GM21737 (cell line): Measurements from ENCODE around the gene CDK16.

Source experiments
- ATAC-seq: cut with Tn5 transposase; IDR thresholded peaks from one replicate; pipeline ENCODE4 v1.9.1; 2021; ENCODE audit warnings: mild to moderate bottlenecking, moderate library complexity; ENCODE audit not compliant: unreplicated experiment

The CDK16 gene

GRCh38 chrX:47218280-47218919 lies at the start of gene CDK16:
TSS of gene CDK16 (plus strand) at chrX:47218681. CDS start at chrX:47223558, 4,877 bp downstream.
- peak; percentile 41 for ATAC-seq

- ATAC-seq, result no peak
Measured at GRCh38 chrX:47169273-47169672, 49.2 kb upstream of the CDK16 start.

DNA sequence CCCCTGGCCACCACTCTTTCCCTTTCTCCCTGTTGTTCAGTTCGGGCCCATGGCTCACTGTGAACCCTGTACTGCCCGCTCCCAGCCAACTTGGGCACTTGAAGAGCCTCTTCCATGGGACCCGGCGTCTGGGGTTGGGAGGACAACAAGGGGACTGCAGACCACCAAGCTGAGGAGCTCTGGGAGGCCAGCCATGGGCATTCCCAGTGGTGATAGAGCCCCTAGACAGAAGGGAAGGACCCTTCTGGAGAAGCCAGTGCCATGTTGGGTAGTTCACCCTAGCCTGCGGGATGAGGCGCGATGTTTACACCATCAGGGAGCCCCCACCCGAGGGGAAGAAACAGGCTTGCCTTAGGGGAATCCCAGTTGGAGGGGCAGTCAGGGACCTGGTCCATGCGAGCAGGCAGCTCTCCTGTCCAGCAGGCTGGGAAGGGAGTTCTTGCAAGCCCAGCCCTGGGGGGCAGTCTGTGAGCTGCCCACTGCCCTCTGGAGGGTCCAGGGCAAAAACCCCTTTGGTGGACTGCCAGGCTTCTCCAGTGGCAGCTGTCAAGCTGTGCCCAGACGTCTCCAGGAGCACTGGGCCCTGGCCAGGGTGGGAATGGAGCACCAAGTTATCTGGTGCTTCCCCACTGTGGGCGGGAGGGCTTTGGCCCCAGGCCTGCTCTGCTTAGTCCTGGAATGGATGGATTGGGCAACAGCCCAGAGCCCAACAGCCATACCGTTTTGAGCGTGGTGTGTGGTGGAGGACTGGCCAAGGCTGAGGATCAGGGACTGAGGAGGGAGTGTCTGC lies 48.6 kb upstream of the CDK16 start:
- no peak for ATAC-seq

DNA sequence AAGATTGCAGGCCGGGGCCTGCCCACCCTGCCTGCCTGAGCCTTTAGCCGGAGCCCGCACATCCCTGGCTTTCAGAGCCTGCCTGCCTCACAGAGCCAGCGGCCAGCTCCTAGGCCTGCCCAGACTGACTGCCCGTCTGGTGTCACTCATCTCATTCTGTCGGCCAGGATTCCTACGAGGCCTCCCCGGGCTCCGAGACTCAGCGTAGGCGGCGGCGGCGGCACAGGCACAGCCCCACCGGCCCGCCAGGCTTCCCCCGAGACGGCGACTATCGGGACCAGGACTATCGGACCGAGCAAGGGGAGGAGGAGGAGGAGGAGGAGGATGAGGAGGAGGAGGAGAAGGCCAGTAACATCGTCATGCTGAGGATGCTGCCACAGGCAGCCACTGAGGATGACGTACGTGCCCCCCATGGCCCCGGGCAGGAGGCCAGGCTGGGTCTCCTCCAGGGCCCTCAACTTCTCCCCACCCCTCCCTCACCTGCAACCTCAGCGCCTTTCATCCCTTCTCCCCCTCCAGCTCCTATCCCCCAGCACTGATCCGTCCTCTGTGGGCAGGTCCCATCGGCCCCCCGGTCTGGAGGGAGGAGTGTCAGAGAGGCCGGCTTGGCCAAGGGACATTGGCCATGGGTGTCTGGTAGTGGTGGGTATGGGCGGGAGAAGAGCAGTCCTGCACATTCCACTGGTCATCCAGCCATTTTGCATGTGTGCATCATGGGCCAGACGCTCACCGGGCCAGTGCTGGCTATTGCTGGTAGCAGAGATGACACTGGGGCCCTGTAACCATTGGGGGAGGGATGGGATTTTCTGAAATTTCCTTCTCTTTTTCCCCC lies 47.4 kb upstream of the CDK16 start:
- ATAC-seq, result no peak

GRCh38 chrX:47171996-47172395 lies 46.5 kb upstream of the CDK16 start:
- no peak for ATAC-seq

- ATAC-seq, result no peak
Measured at GRCh38 chrX:47172549-47172948, 45.9 kb upstream of the CDK16 start.

GRCh38 chrX:47172971-47173792 lies 45.3 kb upstream of the CDK16 start:
- ATAC-seq, result no peak

GRCh38 chrX:47174376-47174775 lies 44.1 kb upstream of the CDK16 start:
- ATAC-seq, result no peak

DNA sequence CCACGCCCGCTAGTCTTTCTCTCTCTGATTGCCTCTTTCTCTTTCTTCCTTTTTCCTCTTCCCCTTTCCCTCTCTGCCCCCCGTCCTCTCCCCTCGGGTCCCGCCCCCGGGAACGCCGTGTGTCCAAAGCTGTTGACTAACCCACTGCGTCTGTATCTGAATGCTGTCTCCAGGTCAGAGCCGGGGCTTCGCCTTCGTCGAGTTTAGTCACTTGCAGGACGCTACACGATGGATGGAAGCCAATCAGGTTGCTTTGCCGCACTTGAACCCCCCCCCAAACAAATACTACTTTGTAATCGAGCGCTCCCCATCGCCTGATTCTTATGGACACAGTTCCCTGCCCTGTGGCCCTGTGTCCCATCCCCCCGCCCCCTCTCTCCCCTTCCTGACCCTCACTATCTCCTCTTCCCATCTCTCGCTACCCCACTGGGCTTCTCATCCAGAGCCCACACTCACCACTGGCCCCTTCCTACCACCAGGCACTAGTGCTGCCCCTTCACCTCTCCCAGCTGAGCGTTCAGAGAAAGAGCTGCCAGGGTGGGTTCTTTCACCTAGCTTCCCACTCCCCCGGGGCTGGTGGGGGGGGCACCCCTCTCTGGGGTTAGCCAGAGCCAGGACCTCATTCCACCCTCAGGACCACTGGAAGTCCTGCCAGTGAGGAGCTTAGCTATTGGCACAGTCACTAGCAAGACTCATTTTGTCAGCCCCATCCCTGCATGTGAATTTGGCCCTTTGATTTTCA lies 43.5 kb upstream of the CDK16 start:
- ATAC-seq, result no peak

- ATAC-seq, result no peak
Measured at GRCh38 chrX:47175588-47175980, 42.9 kb upstream of the CDK16 start.

DNA sequence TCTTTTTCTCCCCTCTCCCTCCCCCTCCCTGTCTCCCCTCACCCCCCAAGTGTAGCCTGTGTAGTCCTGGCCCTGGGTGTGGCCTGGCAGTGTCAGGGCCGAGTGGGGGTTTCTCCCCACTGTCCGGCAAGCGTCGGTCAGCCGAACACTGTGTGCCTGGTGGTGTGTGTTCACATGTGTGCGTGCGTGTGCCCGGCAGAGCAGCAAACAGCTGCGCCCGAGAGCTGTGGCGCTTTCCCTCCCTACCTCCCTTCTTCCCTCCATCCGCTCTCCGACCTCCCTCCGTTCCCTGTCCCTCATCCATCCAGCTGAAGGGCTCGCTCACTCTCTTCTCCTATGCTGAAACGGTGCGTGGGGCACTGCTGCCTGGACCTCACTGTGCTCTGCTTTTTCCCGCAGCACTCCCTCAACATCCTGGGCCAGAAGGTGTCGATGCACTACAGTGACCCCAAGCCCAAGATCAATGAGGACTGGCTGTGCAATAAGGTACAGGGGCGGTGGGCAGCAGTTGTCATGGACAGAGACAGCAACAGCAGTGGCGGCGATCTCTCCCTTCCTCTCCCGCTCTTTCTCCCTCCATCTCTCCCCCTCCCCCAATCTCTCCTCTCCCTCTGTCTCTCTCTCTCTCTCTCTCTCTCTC lies 42.3 kb upstream of the CDK16 start:
- ATAC-seq, result no peak

- no peak for ATAC-seq
Measured at GRCh38 chrX:47177079-47177478, 41.4 kb upstream of the CDK16 start.

DNA sequence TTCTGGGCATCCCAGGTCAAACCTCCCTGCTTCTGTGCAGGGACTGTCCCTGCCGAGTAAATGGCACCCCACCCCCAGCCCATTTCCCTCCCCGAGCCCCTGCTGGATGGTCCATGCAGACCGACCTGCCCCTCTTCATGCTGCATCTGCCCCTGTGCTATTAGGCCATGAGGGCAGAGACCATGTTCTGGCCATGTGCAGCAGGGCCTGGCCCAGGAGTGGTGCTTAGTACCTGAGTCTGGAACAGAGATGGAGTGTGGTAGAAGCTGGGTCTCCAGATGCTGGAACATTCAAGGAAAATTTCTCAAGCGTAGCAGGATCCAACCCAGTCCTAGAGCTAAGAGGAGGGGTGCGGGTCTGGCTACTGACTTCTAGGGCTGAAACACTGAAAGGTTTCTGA lies 40.1 kb upstream of the CDK16 start:
- ATAC-seq, result no peak

DNA sequence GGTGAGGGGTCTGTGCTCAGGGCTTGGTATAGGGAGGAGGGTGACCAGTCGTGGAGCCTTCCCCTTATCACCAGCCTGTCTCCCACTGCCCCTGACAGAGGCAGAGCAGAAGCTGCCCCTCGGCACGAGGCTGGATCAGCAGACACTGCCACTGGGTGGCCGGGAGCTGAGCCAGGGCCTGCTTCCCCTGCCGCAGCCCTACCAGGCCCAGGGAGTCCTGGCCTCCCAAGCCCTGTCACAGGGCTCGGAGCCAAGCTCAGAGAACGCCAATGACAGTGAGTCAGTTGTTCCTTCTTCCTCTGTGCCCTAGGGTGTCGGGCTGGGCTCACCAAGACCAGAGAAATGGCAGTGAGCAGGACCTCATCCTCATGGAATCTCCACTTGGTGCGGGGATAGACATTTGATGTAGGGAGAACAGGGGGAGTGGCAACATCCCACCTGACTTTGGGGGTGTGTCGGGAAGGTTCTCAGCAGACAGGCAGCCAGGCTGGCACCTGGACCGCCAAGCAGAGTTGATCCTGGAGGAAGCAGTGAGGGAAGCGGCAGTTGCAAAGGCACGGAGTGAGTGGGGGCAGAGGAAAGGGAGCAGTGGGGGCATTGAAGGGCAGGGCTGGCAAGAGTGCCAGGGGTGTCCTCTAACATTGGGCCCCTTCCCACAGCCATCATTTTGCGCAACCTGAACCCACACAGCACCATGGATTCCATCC lies 39.1 kb upstream of the CDK16 start:
- no peak for ATAC-seq

DNA sequence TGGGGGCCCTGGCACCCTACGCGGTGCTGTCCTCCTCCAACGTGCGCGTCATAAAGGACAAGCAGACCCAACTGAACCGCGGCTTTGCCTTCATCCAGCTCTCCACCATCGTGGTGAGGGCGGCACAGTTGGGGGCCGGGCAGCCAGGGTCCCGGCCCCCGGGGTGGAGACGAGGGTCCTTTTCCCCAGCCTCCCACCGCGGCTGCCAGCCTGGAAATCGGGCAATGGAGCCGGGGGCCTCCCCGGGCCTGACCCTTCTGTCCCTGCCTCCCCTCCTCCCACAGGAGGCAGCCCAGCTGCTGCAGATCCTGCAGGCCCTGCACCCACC lies 38.6 kb upstream of the CDK16 start:
- ATAC-seq, result no peak

DNA sequence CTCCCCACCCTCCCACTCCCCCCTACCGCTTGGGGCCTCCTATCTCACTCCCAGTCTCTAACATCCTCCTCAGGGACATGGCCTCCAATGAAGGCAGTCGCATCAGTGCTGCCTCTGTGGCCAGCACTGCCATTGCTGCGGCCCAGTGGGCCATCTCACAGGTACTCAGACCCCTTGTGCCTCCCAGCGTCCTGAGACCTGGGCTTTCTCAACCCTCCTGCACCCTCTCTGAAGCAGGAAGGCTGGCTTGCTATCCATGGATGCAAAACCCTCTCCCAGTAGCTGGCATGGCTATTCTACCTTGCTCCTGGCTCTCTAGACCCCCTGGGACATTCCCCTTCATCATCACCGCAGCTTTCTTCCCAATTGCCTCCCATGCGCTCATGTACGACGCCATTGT lies 38.1 kb upstream of the CDK16 start:
- no peak for ATAC-seq

DNA sequence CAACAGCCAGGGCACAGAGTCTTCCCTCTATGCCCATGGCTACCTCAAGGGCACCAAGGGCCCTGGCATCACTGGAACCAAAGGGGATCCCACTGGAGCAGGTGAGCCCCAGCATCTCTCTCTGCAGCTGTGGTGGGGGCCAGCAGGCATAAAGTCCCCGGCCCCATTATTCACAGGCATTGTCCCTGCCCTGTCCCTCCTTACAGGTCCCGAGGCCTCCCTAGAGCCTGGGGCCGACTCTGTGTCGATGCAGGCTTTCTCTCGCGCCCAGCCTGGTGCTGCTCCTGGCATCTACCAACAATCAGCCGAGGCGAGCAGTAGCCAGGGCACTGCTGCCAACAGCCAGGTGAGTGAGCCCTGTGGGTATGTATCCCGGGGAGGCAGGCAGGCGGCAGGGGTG lies 37.2 kb upstream of the CDK16 start:
- ATAC-seq, result no peak

DNA sequence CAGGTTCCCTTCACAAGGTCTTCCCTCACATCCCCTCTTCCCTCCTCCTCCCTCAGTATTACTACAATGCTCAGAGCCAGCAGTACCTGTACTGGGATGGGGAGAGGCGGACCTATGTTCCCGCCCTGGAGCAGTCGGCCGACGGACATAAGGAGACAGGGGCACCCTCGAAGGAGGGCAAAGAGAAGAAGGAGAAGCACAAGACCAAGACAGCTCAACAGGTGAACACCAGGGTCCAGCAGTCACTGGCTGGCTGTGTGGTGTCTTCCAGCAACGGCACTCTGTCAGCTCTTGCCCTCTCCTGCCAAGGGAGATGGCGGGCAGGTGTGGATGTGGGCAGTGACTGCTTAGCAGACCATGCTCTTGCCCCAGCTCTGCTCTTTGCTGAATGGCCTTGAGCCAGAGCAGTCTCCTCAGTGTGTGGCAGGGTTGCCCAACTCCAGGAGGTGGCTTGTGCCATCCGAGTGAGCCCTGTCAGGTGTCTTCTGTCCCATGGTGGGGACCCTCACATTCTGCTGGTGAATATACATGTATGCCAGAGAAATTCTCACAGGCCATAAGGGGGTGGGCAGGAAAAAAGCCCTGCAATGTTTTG lies 36.3 kb upstream of the CDK16 start:
- no peak for ATAC-seq

DNA sequence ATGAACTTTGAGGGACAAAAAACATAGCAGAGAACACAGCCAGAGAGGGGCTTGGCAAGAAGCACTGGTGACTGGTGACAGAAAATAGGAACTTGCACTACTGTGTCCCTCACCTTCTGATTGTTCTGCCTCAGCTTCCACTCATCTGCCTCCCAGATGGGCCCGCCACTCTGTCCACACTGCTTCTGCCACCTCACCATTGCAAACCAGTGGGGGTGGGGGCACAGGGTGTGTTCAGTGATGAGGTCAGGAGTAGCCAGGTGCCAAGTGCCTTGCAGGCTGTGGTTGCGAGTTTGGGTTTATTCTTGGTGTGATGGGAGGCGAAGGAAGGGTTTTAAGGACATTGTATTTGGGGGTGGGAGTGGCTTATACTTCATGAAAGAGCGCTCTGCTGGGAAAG lies 34.0 kb upstream of the CDK16 start:
- no peak for ATAC-seq
